ENCODE data around the gene ZFPM1.

DNA sequence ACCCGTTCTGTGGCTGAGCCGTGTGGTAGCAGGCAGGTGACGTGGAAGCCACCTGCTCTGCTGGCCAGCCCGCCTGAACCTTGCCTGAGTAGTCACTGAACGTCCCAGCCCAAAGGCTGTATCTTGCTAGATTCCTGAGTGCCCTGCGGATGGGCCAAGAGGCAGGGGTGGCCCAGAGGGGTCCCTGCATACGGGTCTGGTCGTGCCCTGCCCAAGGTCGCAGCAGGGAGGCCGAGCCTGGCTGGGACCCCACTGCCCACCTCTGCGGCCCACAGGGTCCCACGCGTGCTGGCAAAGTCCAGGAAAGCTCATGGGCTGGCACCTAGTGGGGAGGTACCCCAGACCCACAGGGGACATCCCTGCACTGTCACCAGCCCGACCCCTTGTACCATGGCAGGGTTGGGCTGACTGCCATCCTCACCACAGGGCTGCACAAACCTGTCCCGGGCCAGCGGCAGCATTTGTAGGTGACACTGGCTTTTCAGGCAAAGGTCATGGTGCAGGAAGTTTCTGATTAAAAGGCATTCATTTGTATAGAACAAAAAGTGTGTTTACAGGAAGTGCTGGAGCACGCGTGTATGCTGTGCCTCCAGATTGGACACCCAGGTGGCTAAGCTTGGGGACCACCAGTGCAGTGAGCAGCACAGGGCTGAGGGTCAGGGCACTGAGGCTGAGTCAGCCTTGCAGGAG, 72.0 kb downstream of the ZFPM1 start:
- no peak for TF ChIP-seq CTCF (conservative IDR thresholded peaks at IDR 0.05)
- no peak for TF ChIP-seq ZFX (IDR thresholded peaks at IDR 0.05)
